IMR-90 (cell line): Measurements from ENCODE around the gene ATOH8. TPM values are rescaled to one million over a fixed set of nuclear protein-coding genes. Genes with fewer than 3 reads are reported as not detected.

Source experiments
- ATAC-seq: fragments of 200-7000 bp; cut with Tn5 transposase; 2 replicates; pipeline ENCODE4 v1.9.1; 2020; ENCODE audit warnings: low read depth, mild to moderate bottlenecking, moderate library complexity
- BruUV-seq: library from RNA; stranded (reverse); fragments of 400-500 nt; replicated peaks from 2 replicates; lab custom pipeline; 2021; lab: Mats Ljungman, UMichigan
- CTCF ChIA-PET: fragments of 300-600 bp; formaldehyde crosslinking; extraction: SDS; loops from one replicate; lab custom pipeline; 2021; ENCODE audit warnings: antibody characterized with exemption; lab: Yijun Ruan, JAX
- POLR2A ChIA-PET: fragments of 300-600 bp; sonication (Branson Sonifier 250); formaldehyde crosslinking; loops from one replicate; lab custom pipeline; 2022; ENCODE audit warnings: antibody characterized with exemption; ENCODE audit not compliant: unreplicated experiment; lab: Charles Lee
- DNase-seq: peaks from one replicate; pipeline ENCODE4 v3.0.0; 2013
- H2AFZ ChIP-seq: replicated peaks from 2 replicates; pipeline ENCODE3; 2013; ENCODE audit warnings: low read length, mild to moderate bottlenecking; ENCODE audit not compliant: poor library complexity
- H2AK5ac ChIP-seq: 2 replicates; pipeline ENCODE4 v1.6.1; 2013; ENCODE audit warnings: low read depth, low read length, inconsistent platforms
- H2AK9ac ChIP-seq: replicated peaks from 2 replicates; pipeline ENCODE3; 2013; ENCODE audit warnings: mild to moderate bottlenecking, low read depth, low read length, moderate library complexity; ENCODE audit not compliant: poor library complexity
- H2BK120ac ChIP-seq: 2 replicates; pipeline ENCODE4 v1.6.1; 2013; ENCODE audit warnings: low read depth, low read length, inconsistent platforms
- H2BK15ac ChIP-seq: 3 replicates; pipeline ENCODE4 v1.6.1; 2013; ENCODE audit warnings: low read depth, low read length, inconsistent platforms
- H2BK20ac ChIP-seq: 2 replicates; pipeline ENCODE4 v1.6.1; 2013; ENCODE audit warnings: low read depth, mild to moderate bottlenecking, inconsistent platforms, low read length, moderate library complexity
- H2BK5ac ChIP-seq: 2 replicates; pipeline ENCODE4 v1.6.1; 2013; ENCODE audit warnings: mild to moderate bottlenecking, low read depth, low read length, inconsistent platforms; ENCODE audit not compliant: poor library complexity, severe bottlenecking
- H3K14ac ChIP-seq: replicated peaks from 2 replicates; pipeline ENCODE4 v1.6.1; 2013; ENCODE audit warnings: low read depth, low read length, inconsistent platforms
- H3K18ac ChIP-seq: 2 replicates; pipeline ENCODE4 v1.6.1; 2013; ENCODE audit warnings: low read depth, low read length, control low read depth
- H3K23ac ChIP-seq: 2 replicates; pipeline ENCODE4 v1.6.1; 2013; ENCODE audit warnings: low read depth, low read length, inconsistent platforms
- H3K27ac ChIP-seq: 2 replicates; pipeline ENCODE4 v1.5.1; 2013; ENCODE audit warnings: mild to moderate bottlenecking, control low read depth, low read length; ENCODE audit not compliant: insufficient read depth
- H3K27me3 ChIP-seq: 2 replicates; pipeline ENCODE4 v1.6.1; 2013; ENCODE audit warnings: low read length; ENCODE audit not compliant: control insufficient read depth, insufficient read depth
- H3K36me3 ChIP-seq: 2 replicates; pipeline ENCODE4 v1.6.1; 2013; ENCODE audit warnings: low read length, mixed read lengths; ENCODE audit not compliant: control insufficient read depth, insufficient read depth
- H3K4ac ChIP-seq: 2 replicates; pipeline ENCODE4 v1.6.1; 2013; ENCODE audit warnings: low read depth, low read length, inconsistent platforms
- H3K4me1 ChIP-seq: 2 replicates; pipeline ENCODE4 v1.6.1; 2013; ENCODE audit warnings: low read length, mixed read lengths; ENCODE audit not compliant: control insufficient read depth, insufficient read depth
- H3K4me2 ChIP-seq: 2 replicates; pipeline ENCODE4 v1.6.1; 2013; ENCODE audit warnings: low read depth, mild to moderate bottlenecking, control low read depth, low read length, moderate library complexity
- H3K4me3 ChIP-seq: 2 replicates; pipeline ENCODE4 v1.5.1; 2013; ENCODE audit warnings: low read depth, mild to moderate bottlenecking, control low read depth, low read length, moderate library complexity; ENCODE audit not compliant: insufficient read depth
- H3K56ac ChIP-seq: 2 replicates; pipeline ENCODE4 v1.6.1; 2013; ENCODE audit warnings: low read length, inconsistent platforms; ENCODE audit not compliant: insufficient read depth; ENCODE audit errors: extremely low read depth
- H3K79me1 ChIP-seq, 2 experiments: 2 replicates each; pipeline ENCODE4 v1.6.1; 2013; ENCODE audit warnings: low read length in 2 of 2, inconsistent platforms in 1 of 2, low read depth in 1 of 2
- H3K9ac ChIP-seq: 2 replicates; pipeline ENCODE4 v1.6.1; 2013; ENCODE audit warnings: low read depth, low read length, control low read depth
- H3K9me1 ChIP-seq: 2 replicates; pipeline ENCODE4 v1.6.1; 2013; ENCODE audit warnings: low read length, inconsistent platforms; ENCODE audit not compliant: insufficient read depth
- H3K9me3 ChIP-seq: 2 replicates; pipeline ENCODE4 v1.6.1; 2013; ENCODE audit warnings: low read length; ENCODE audit not compliant: control insufficient read depth, insufficient read depth
- H4K20me1 ChIP-seq: 2 replicates; pipeline ENCODE4 v1.6.1; 2013; ENCODE audit warnings: low read length, inconsistent platforms; ENCODE audit not compliant: insufficient read depth
- H4K5ac ChIP-seq: 2 replicates; pipeline ENCODE4 v1.6.1; 2013; ENCODE audit warnings: mild to moderate bottlenecking, low read depth, low read length, control low read depth
- H4K8ac ChIP-seq, 2 experiments: 2 replicates each; pipeline ENCODE4 v1.6.1; 2013; ENCODE audit warnings: low read depth in 2 of 2, low read length in 2 of 2, control low read depth in 1 of 2, inconsistent platforms in 1 of 2
- H4K91ac ChIP-seq: 2 replicates; pipeline ENCODE4 v1.6.1; 2013; ENCODE audit warnings: low read depth, low read length, inconsistent platforms; ENCODE audit not compliant: insufficient read depth
- MXI1 ChIP-seq: IDR thresholded peaks from 2 replicates; pipeline ENCODE4 v1.6.1; 2012; ENCODE audit warnings: low read depth, mild to moderate bottlenecking, low read length, moderate library complexity, borderline replicate concordance
- POLR2A ChIP-seq: IDR thresholded peaks from 2 replicates; pipeline ENCODE4 v1.6.1; 2012; ENCODE audit warnings: mild to moderate bottlenecking, low read depth, low read length
- RAD21 ChIP-seq: IDR thresholded peaks from 2 replicates; pipeline ENCODE4 v1.6.1; 2012; ENCODE audit warnings: low read length, improper control_type of control experiment
- RCOR1 ChIP-seq: IDR thresholded peaks from 2 replicates; pipeline ENCODE4 v1.6.1; 2012; ENCODE audit warnings: mild to moderate bottlenecking, low read length, improper control_type of control experiment; ENCODE audit not compliant: insufficient replicate concordance
- WGBS, 2 experiments: methylation state at CpG; one replicate each; pipeline versions ENCODE4 v1.1.5 to v1.1.7; 2013; ENCODE audit warnings: missing lambda C conversion rate in 2 of 2; ENCODE audit not compliant: insufficient read length in 1 of 2; ENCODE audit errors: extremely low coverage in 2 of 2; 5-methylcytosine and 5-hydroxymethylcytosine counted together
- dilution Hi-C: fragments of 300-500 bp; cut with HindIII; formaldehyde crosslinking; loops from one replicate; pipeline ENCODE4 v1.14.3; 2018; ENCODE audit warnings: low sequenced_read_pairs; ENCODE audit not compliant: unreplicated experiment
- in situ Hi-C: fragments of 300-500 bp; cut with MboI; formaldehyde crosslinking; loops from 3 replicates; pipeline ENCODE4 v1.14.3; 2019; ENCODE audit warnings: low sequenced_read_pairs, inconsistent platforms, mixed read lengths
- intact Hi-C: fragments of 100-400 bp; cut with micrococcal nuclease; formaldehyde crosslinking; loops from 2 replicates; pipeline ENCODE4 v1.10.0; 2022
- polyA plus RNA-seq, 3 experiments: library from polyadenylated mRNA; depleted of rRNA; stranded (reverse); fragments of >200 nt; gene quantifications; 2 replicates each; pipeline ENCODE4 v1.2.3, GENCODE V29; 2012; ENCODE audit warnings: low replicate concordance in 1 of 3
- total RNA-seq: library from RNA; depleted of rRNA; stranded (reverse); fragments of >200 nt; gene quantifications from 2 replicates; pipeline ENCODE4 v1.2.3, GENCODE V29; 2012

The ATOH8 gene
- total and polyA plus RNA-seq, 2 of the 4 experiments (the other 2 are of a cell fraction) = 7.9 to 9.0 TPM

DNA sequence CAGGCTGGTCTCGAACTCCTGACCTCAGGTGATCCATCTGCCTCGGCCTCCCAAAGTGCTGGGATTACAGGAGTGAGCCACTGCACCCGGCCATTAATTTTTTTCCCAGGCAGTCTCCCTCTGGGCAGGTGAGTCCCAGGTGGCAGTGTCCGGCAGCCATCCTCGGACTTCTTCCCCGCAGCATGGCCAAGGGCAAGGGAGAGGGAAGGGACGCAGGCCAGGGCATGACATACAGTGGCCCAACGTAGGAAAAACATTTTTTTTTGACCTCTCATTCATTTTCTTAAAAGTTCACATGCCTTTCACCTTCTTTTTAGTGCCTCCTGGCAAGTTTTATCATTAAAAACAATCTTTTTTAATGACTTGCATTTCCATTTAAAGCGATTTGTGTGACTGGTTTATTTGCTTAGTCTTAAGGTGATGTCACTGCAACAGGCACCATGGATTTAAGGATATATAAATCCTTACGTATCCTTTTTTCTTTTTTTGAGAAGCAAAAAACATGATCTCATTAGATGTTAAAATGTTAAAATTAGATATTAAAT is 23.0 kb upstream of the ATOH8 start:
- Histone ChIP-seq H3K79me1 (no peaks in the 10 kb centered on the region), H3K27me3 (no peaks in the 10 kb centered on the region), H4K5ac (no peak overlapping the region), H4K20me1 (no peaks in the 10 kb centered on the region), H2BK20ac (no peak overlapping the region), H3K23ac (no peak overlapping the region), H3K4me1 (0 out of 2 replicates have a peak, but pooled peaks cover 2% of the 10 kb centered on the region), H4K8ac (no peak overlapping the region), H3K36me3 (no peaks in the 10 kb centered on the region), H2BK15ac (no peak overlapping the region), H3K9me1 (peaks cover 3% of the 10 kb centered on the region; the same call in 1 of the 2 replicates), H2AK9ac (no peak overlapping the region), H4K91ac (no peak overlapping the region), H2BK5ac (no peak overlapping the region), H2BK120ac (no peak overlapping the region), H3K9me3 (no peaks in the 10 kb centered on the region), H3K18ac (no peak overlapping the region), H3K4me3 (no peak overlapping the region), H3K14ac (no peak overlapping the region), H3K27ac (no peak overlapping the region), H2AFZ (no peak overlapping the region), H3K4me2 (no peak overlapping the region), H3K56ac (no peak overlapping the region), H3K9ac (no peak overlapping the region), H3K4ac (no peak overlapping the region), H2AK5ac (no peak overlapping the region)
- no TSS peak for BruUV-seq
- ChIA-PET POLR2A (no interaction called here), CTCF (interaction anchor here (1.2 kb wide), 1 partner anchor 67 kb away, joined by 5 read pairs; no protein-coding TSS in a partner anchor)
- DNase-seq (no peak), ATAC-seq (no peak)
- intact Hi-C loops (no loop called here), in situ Hi-C loops (no loop called here), dilution Hi-C loops (no loop called here)
- TF ChIP-seq RCOR1 (no peak), MXI1 (no peak), POLR2A (no peak), RAD21 (no peak)
- 100% methylated on average over 5 of the region's 10 CpGs; no CpG with 5 or more reads in 1 of the 2 experiments for WGBS, 2 experiments
